Activated T-helper 1 cell treated with anti-CD3 and anti-CD28 coated beads, Interleukin-12 subunit alpha, Interleukin-12 subunit beta, Interleukin-2, Interleukin-4 antibody, amounts not matched to agents 30 ng/mL and 10 ng/mL and 1 ng/mL, durations not matched to agents 14 hours and 24 hours and 36 hours (primary cell): ENCODE data around the gene GADL1. TPM values are rescaled to one million over a fixed set of nuclear protein-coding genes. Genes with fewer than 3 reads are reported as not detected.

ENCODE experiments used
- DNase-seq: peaks from one replicate; pipeline ENCODE4 v3.0.0; 2021; ENCODE audit warnings: low spot score
- H3K27ac Mint-ChIP-seq: one replicate; pipeline ENCODE4 v1.8.0; 2021; ENCODE audit warnings: mild to moderate bottlenecking, mixed read lengths
- H3K27me3 Mint-ChIP-seq: one replicate; pipeline ENCODE4 v1.8.0; 2022; ENCODE audit warnings: mild to moderate bottlenecking, moderate library complexity, mixed read lengths; ENCODE audit not compliant: insufficient read depth
- H3K36me3 Mint-ChIP-seq: one replicate; pipeline ENCODE4 v1.8.0; 2021; ENCODE audit warnings: low read depth, mixed read lengths
- H3K4me1 Mint-ChIP-seq: one replicate; pipeline ENCODE4 v1.8.0; 2021; ENCODE audit warnings: low read depth, mixed read lengths
- H3K4me3 Mint-ChIP-seq: one replicate; pipeline ENCODE4 v1.8.0; 2021; ENCODE audit warnings: mild to moderate bottlenecking, moderate library complexity, mixed read lengths
- H3K9me3 Mint-ChIP-seq: one replicate; pipeline ENCODE4 v1.8.0; 2021; ENCODE audit warnings: mixed read lengths
- intact Hi-C: fragments of 100-400 bp; cut with micrococcal nuclease; formaldehyde crosslinking; loops from one replicate; pipeline ENCODE4 v1.15.1; 2024
- total RNA-seq: library from RNA; stranded (reverse); gene quantifications from 2 replicates; pipeline ENCODE4 v1.2.3, GENCODE V29; 2022

The GADL1 gene
- total RNA-seq, 1 donor from 2014 or later, result not detected

- H3K27me3 Mint-ChIP-seq, result no peaks in the 10 kb centered on the region
- no peak for DNase-seq
- H3K9me3 Mint-ChIP-seq, result peaks cover 7% of the 10 kb centered on the region
- peaks cover 88% of the 10 kb centered on the region for H3K4me1 Mint-ChIP-seq
- peak overlapping the region; percentile 38 for H3K4me3 Mint-ChIP-seq
- peaks cover 89% of the 10 kb centered on the region for H3K36me3 Mint-ChIP-seq
- intact Hi-C loops, result no loop called here
- peak overlapping the region; percentile 73 for H3K27ac Mint-ChIP-seq
These were observed 217.8 kb downstream of the GADL1 start for GRCh38 chr3:30676424-30677346.
